ENCODE measurements around the gene RETSAT.
A peak's percentile ranks its signal among the peaks of the same experiment; 100 is the strongest.

Gene RETSAT

DNA sequence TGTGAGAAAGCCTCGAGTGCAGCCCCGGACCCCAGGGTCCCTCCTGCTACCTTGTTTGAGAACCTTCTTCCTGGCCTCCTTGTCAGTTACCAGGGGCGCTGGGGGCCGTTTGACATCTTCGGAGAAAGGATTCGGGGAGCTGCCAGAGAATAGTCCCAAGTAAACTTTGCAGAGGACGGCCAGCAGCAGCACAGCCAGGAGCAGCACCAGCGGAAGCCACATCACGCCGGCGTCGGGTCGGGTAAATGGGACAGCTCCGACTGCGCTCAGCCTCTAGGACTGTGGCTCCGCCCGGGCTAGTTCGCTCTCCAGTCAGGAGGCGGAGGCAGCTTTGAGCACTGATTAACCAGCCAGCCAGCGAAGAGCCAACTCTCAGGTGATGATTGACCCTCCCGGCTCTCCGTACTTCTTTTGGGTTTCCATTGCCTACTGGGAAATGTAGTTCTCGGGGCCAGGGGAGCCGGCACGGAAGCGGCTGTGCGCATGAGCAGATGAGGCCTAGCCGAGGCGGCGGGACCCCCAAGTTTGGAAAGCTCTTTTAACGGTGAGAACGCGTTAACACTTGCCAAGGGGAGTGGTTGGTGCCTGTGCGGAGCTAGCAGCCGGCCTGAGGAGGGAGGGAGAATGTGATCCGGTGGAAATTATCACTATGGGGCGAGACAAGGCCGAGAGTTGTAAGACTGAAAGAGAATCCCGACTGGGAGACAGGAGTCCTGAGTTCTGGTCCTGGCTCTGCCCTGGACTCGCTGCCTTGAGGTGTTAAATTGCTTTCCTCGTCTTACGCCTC lies at the start of gene RETSAT, which contains the start of gene ELMOD3:
TSS of gene RETSAT (minus strand) at position 243 of the 787 bp plus-strand sequence. CDS start at position 222, 21 bp downstream.
TSS of gene ELMOD3 (plus strand) at position 484 of the 787 bp plus-strand sequence. CDS start 2,430 bp downstream, outside the sequence.
- DNase-seq (ENCODE audit: insufficient read length, low spot score), result peak; percentile 94
- TF ChIP-seq, protein P1, sequence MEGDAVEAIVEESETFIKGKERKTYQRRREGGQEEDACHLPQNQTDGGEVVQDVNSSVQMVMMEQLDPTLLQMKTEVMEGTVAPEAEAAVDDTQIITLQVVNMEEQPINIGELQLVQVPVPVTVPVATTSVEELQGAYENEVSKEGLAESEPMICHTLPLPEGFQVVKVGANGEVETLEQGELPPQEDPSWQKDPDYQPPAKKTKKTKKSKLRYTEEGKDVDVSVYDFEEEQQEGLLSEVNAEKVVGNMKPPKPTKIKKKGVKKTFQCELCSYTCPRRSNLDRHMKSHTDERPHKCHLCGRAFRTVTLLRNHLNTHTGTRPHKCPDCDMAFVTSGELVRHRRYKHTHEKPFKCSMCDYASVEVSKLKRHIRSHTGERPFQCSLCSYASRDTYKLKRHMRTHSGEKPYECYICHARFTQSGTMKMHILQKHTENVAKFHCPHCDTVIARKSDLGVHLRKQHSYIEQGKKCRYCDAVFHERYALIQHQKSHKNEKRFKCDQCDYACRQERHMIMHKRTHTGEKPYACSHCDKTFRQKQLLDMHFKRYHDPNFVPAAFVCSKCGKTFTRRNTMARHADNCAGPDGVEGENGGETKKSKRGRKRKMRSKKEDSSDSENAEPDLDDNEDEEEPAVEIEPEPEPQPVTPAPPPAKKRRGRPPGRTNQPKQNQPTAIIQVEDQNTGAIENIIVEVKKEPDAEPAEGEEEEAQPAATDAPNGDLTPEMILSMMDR (IDR thresholded peaks at IDR 0.05; ENCODE audit: insufficient read depth, missing control alignments), result no peak
- no peak for FAIRE-seq

DNA sequence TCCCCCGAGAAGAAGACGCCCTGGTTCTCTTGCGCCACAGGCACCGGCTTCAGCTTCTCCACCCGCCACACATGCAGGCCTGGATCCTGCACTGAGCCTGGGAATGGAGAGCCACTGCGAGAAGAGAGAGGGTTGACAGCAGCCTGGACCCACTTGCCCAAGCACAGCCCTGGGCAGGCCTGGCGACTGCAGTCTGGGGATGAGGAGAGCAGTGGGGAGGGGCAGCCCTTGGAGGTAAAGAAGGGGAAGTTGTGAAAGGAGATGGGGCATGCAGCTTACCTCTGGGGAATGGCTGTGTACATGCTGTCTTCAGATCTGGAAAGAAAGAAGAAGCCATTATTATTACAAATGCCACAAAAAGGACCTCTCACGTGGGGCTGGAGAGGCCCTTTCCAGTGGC lies 47.5 kb upstream of the RETSAT start:
- FAIRE-seq (no peak), DNase-seq (ENCODE audit: insufficient read length, low spot score) (no peak)
- TF ChIP-seq, protein P1 (IDR thresholded peaks at IDR 0.05; ENCODE audit: insufficient read depth, missing control alignments), result no peak

DNA sequence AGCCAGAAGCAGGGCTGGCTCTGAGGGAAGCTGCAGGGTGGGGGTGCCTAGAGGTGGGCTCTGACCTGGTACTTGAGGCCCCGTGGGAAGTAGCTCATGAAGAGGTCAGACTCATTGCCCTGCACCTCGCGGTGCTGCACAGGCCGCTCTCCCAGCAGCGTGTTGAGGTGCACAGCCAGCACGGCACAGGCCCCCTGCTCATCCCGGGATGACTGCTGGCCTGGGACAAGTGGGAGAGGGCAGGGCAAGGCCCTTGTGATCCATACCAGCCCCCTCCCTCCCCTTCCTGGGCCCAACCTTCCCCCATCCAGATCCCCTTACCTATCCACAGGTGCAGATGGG lies 47.1 kb upstream of the RETSAT start:
- TF ChIP-seq, protein P1 (IDR thresholded peaks at IDR 0.05; ENCODE audit: insufficient read depth, missing control alignments), result no peak
- FAIRE-seq (no peak), DNase-seq (ENCODE audit: insufficient read length, low spot score) (no peak)

DNA sequence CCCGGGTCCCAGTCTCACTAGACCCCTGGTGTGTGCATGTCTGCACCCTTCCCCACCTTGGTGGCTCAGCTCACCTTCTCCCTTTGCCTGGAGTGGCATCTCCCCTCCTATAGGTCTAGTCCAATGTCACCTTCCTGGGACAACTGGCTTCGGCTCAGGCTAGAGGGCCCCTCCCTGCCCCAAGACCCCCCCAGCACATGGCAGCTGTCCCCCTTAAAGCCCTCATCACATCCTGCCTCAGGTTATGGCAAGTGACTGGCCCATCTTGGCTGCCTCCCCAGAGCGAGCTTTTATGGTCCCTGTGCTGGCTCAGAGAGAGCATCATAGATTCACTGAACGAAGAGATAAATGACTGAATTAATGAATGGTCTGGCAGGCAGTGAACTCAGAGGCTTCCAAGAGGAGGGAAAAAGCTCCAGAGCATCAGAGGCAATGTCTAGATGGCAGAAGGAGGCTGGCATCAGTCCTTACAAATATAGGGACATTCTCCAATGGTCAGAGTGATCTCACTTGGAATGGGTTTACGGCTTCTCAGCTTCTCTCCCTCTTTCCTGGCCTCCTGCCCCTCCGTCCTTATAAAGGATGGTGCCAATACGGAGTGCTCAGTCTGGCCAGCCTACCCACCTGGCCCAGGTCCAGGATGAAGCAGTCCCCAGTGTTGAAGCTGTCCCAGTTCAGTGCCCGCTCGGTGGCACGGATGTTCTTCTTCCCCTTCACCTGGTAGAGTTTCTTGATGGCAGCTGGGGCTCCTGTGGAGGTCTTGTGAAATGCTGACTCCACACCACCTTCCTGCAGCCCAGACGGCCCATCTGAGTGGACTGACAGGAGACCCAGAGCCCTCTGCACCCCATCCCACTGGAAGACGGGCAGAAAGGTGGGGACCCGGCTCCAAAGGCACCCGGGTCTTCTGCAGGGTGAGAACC lies 46.5 kb upstream of the RETSAT start:
- DNase-seq (ENCODE audit: insufficient read length, low spot score), result no peak
- TF ChIP-seq, protein P1 (IDR thresholded peaks at IDR 0.05; ENCODE audit: insufficient read depth, missing control alignments), result no peak
- no peak for FAIRE-seq

DNA sequence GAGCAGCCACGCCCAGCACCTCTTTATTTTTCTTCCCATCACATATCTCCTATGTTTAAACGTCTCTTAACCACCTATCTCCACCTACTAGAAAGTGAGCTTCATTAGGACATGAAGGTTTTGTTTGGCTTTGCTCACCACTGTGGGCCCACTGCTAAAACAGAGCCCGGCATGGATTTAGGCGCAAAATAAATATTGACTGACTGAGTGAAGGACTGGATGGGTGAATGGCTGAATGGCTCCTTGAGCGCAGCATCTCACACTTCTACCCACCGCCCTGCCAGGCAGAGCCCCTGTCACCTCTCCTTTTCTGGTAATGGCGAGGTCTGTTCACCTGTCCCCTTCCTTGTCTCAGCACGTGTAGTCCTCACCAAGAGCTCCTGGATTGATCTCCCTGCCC lies 45.7 kb upstream of the RETSAT start:
- TF ChIP-seq, protein P1 (IDR thresholded peaks at IDR 0.05; ENCODE audit: insufficient read depth, missing control alignments), result no peak
- FAIRE-seq, result no peak

DNA sequence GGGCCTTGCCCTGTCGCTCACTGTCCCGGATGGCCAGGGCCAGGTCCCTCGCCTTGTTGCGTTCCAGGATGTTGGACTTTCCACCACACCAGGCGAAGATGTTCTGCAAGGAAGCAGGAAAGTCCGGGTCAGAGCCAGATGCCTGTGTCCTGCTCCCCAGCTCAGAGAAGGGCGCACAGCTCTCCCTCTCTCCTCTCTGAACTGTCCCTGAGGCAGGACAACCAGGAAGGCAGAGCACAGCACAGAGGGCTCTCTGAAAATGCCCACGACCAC lies 44.8 kb upstream of the RETSAT start:
- DNase-seq (ENCODE audit: insufficient read length, low spot score) (no peak), FAIRE-seq (no peak)
- TF ChIP-seq, protein P1 (IDR thresholded peaks at IDR 0.05; ENCODE audit: insufficient read depth, missing control alignments), result no peak

More for the DNA sequence above, 45.7 kb upstream of the RETSAT start:
- DNase-seq (ENCODE audit: insufficient read length, low spot score), result no peak
